Esophagus muscularis mucosa (tissue), 3 donors: ENCODE results near the gene CMTM8.
"Not testable (repeated sequence)": the region's sequence is repeated elsewhere in the genome, so short reads cannot be mapped to it uniquely, and the experiment has no call there.

Source experiments
- POLR2A ChIP-seq: fragments of 450-650 bp; IDR thresholded peaks from one replicate; pipeline ENCODE4 v1.6.1; 2017; ENCODE audit warnings: antibody characterized with exemption, moderate library complexity, mild to moderate bottlenecking, low read depth
- TF ChIP-seq, protein P1 (sequence below), 3 experiments: fragments of 200-600 bp in 2 of 3; fragments of 450-650 bp in 1 of 3; sonication (generic) in 2 of 3; IDR thresholded peaks; one replicate each; pipeline ENCODE4 v1.5.1; 2017 to 2019; ENCODE audit warnings: antibody characterized with exemption in 3 of 3, mild to moderate bottlenecking in 2 of 3, moderate library complexity in 1 of 3

DNA sequence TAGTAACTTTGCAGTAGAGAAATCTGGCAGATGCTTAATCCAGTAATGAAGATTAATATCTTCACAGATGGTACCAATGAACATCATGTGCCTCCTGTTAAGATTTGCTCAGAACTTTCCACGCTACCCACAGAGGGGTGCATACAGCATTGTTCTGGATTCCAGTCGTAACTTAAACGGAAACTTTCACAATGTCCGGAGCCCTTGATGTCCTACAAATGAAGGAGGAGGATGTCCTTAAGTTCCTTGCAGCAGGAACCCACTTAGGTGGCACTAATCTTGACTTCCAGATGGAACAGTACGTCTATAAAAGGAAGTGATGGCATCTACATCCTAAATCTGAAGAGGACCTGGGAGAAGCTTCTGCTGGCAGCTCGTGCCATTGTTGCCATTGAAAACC, 47.9 kb upstream of the CMTM8 start:
- TF ChIP-seq POLR2A = not testable (repeated sequence)
- TF ChIP-seq, protein P1, sequence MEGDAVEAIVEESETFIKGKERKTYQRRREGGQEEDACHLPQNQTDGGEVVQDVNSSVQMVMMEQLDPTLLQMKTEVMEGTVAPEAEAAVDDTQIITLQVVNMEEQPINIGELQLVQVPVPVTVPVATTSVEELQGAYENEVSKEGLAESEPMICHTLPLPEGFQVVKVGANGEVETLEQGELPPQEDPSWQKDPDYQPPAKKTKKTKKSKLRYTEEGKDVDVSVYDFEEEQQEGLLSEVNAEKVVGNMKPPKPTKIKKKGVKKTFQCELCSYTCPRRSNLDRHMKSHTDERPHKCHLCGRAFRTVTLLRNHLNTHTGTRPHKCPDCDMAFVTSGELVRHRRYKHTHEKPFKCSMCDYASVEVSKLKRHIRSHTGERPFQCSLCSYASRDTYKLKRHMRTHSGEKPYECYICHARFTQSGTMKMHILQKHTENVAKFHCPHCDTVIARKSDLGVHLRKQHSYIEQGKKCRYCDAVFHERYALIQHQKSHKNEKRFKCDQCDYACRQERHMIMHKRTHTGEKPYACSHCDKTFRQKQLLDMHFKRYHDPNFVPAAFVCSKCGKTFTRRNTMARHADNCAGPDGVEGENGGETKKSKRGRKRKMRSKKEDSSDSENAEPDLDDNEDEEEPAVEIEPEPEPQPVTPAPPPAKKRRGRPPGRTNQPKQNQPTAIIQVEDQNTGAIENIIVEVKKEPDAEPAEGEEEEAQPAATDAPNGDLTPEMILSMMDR (IDR thresholded peaks at IDR 0.05) = not testable (repeated sequence)
